ENCODE results near the gene PATZ1.
A peak's percentile ranks its signal among the peaks of the same experiment; 100 is the strongest.
"Not testable (repeated sequence)": the region's sequence is repeated elsewhere in the genome, so short reads cannot be mapped to it uniquely, and the experiment has no call there.

PATZ1 gene

DNA sequence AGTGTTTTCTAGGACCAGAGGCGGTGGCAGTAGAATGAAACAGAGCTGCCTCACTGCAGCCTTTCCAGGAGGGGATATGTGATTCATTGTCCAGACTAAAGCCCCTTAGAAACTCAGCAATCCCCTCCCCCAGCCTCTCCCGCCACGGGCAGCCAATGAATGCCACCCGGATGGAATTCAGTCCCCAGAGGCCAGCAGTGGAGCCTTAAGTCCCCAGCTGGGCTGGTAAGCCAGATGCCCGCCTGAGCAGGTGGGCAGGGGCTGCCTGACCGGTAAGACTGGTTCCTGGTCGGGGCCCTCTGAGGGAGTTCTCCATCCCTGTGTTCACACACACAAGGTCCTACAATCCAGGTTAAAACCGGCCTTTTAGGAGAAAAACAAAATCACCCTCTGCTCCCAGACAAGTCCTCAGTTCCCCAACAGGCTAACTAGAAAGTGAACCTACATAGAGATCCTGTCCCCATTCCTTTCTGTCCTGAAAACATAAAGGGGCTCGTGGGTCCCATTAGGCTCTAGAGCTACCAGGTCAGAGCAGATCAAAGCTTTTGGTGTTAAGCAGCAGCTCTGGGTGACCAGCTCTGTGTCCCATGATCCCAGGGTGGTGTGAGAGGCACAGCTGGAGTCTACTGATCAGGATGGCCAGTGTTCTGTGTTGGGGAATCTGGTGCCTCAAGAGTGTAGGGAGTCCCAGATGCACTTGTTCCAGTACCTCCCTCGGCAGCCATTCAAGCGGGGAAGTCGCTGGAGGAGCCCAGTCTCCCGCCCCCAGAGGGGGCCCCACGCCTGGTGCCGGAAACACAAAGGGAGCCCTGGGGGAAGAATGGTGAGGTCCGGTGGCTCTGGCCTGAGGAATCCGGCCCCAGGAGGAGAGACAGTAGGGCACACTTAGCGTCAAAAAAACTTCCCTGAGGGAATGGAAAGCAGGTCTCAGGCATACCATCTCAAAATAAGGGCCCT lies 2.6 kb downstream of the PATZ1 start:
- DNase-seq: peak; percentile 90

DNA sequence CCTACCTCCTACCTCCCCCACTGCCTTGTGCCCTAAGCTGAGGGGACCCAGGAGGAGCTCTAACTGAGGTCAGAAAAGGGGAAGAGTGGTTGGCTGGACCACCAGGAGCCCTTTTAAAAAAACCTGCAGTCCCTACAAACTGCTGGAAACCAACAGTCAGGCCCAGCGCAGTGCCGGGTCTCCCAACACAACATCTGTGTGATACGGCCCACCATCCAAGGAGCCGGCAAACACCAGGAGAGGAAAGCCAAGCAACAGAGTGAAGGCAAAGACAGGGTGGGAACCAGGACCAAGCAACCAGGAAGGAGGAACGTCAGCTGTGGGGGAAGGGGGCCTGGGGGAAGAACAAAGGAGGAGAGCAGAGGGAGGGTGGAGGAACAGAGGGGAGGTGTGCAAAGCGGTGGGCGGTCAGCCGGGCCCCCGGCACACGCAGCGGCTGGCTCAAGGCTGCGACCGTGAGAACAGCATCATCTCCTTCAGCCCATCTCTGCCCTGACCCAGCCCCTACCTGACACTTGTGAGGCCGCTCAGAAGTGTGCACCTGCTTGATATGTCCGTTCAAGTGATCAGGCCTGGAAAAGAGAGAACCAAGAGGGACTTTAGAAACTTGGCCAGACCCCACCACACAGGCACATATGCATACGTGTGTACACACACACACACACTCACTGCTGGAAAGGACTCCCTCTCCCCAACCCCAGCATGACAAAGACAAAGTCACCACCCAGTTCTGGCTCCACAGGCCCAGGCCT lies 3.6 kb downstream of the PATZ1 start:
- DNase-seq: peak; percentile 69

DNA sequence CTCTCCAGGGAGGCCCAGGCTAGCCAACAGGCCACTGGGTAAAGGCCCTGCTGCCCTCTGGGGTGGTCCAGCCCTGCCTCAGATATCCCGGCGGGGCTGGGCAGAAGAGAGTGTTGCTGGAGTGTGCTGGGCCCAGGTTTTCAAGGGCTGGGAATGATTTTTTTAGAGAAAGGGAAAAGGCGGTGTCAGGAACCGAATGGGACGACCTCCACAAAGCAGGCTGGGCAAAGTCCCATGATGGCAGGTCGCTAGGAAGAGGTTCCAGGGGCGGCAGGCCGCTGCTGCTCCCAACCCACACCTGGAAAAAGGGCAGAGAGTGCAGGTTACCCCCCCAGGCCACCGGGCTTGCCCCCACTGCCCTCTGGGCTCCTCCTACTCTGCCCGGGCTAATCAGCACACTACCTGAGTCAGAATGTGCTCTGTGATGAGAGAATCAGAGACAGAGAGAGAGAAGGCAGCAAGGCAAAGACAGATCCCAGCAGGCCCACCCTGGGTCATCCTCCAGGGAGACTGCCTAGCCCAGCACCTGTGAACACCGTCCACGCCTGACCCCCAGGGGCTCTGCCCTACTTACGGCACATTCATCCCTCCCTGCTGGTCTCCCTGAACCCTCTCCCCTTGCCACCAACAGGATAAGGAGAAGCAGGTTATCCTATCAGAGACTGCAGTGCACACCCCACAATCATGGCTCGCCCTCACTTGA lies 4.6 kb downstream of the PATZ1 start:
- no peak for DNase-seq

DNA sequence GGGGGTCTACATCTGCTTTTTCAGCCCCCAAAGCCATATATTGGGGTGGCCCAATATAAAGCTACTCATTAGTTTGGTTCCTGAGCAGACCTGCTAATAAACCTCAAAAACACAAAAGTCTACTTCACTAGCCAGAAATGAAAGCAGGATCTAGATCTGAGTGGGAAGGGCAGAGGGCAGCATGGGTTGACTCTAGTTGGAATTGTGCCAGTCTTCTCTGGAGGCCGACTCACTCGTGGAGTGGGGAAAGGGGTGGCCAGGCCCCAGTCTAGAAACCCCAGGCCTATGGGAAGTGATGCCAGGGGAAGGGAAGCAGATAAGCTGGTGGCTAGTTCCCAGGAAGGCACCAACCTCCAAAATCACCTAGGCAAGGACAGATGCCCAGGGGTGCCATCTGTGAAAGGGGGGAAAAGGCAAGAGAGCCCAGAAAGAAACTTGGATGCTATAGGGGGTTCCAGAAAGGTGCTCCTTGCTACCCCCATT lies 5.3 kb downstream of the PATZ1 start:
- DNase-seq: no peak

DNA sequence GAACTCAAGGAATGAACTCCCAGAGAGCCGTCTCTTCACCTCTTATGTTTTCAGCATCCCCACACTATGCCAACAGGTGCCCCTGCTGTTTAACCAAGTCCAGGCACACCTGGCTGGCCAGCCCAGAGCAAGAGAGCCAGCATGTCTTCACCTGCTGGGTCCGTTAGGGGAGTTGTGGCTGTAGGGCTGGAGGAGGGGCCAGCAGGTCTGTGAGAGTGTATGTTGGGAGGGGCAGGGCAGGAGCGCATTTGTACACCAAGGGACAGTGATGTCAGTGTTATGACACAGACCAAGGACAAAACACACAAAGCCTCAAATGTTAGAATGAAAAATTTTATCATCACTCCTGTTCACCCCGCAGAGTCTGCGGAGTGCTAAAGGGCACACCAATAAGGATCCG lies 5.8 kb downstream of the PATZ1 start:
- DNase-seq: no peak

DNA sequence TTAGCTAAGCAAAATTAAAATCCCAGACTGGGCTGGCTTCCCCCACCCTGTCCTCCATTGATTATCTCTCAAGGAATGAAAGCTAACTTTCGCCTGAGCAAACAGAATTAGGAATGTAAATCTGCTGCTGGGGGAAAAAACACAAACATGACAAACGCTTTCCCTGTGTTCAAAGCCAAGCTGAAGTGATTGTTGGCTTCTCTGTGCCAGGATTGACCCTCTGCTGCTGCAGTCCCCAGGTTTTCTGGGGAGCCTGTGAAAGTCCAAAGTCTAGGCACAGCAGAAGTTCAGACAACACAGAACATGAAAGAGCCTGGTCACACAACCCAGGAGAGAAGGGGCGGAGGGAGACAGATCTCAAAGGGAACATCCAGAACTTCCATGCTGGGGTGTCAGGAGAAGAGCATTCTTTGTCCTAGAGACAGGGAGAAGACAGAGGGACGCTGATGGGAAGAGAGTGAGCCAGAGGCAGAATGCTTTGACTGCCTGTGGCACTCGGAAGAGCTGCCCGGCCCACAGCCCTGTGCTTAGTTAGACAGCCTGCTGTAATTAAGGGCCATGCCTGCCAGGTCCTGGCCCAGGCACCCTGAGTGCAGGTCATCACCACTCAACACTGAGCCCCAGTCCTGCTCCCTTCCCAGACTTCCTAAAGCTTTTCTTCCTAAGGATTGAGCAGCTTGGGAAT lies 6.9 kb downstream of the PATZ1 start:
- no peak for DNase-seq

DNA sequence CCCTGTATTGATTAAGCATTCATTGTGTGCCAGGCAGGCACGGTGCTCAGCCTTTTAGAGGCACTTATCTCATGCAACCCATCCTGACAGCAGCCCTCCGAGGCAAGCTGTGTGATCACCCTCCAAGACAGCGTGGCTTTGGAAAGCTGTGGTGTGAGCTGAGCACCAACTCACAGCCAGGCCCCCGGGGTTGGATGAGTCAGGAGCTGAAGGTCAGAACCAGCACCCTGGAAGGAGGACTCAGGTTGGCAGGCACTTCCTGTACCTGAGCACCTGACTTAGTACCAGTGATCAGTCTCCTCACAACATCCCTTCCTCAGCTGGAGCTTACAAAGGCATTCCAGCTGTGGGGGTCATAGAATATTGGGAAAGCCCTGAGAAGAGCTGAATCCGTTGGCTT lies 9.0 kb downstream of the PATZ1 start:
- DNase-seq: no peak

DNA sequence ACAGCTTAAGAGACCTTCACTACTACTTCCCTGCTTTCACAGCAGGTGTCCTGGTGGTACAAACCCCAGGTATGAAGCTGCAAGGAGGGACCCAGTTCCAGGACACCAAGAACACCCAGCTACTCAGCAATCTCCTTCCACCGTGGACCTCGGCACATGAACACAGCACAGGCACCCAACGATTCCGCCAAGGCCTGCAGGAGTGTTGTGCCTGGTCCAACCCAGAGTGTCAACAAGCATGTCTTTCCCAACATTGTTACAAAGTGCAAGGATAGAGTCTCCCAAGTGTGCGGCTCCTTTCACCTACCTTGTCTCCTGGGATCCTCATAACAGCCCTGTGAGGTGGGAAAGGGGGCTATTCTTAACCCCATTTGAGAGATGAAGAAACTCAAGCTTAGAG lies 11.8 kb downstream of the PATZ1 start:
- no peak for DNase-seq

DNA sequence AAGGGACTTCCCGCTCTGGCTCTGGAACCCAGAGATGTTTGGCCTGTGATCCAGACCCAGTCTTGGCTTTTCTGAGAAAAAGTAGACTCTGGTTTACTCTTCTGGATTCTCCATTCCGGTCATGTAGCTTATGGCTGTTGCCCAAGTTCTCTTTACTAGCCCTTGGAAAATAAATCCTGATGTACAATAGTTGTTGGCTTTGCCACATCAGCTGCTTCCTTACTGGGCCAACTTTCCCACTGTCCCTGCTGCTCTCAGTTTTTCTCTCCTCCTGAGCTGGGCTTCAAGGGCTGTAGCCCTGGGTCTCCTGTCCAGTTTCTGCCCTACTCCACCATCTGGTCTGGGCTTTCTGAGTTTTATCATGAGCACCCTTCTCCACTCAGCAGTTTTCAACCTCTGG lies 12.5 kb downstream of the PATZ1 start:
- DNase-seq: no peak

DNA sequence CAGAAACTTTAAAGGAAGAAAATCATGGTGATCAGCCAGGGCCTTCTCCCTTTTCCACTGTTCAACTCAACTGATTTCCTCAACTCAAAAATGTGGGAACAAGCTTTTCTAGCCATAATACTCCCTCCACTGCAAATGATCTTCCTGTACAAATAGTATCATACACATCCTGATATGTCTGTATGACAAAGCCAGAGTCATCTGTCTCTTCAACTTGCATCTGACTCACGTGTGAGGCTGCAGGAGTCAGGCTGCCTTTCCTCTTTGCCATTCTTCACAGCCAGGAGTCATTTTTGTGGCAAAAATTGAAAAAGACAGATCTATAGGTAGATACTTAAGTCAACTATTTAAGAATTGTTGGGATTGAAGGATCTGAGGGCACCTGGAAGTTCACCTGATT lies 13.3 kb downstream of the PATZ1 start:
- DNase-seq: no peak

DNA sequence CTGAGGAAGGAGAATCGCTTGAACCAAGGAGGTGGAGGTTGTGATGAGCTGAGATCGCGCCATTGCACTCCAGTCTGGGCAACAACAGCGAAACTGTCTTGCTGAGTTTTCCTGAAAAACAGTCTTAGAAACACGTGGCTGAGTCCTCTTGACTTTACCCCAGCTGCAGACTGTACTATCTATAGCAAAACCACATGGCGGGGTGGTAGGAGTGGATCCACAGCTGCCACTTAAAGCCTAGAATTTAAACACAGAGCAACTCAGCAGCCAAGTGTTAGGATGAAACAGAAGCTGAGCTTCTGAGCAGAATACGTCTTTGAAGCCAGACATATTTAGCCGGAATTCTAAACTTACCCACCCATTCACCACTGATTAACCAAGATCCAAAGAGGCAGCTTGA lies 14.1 kb downstream of the PATZ1 start:
- no peak for DNase-seq

DNA sequence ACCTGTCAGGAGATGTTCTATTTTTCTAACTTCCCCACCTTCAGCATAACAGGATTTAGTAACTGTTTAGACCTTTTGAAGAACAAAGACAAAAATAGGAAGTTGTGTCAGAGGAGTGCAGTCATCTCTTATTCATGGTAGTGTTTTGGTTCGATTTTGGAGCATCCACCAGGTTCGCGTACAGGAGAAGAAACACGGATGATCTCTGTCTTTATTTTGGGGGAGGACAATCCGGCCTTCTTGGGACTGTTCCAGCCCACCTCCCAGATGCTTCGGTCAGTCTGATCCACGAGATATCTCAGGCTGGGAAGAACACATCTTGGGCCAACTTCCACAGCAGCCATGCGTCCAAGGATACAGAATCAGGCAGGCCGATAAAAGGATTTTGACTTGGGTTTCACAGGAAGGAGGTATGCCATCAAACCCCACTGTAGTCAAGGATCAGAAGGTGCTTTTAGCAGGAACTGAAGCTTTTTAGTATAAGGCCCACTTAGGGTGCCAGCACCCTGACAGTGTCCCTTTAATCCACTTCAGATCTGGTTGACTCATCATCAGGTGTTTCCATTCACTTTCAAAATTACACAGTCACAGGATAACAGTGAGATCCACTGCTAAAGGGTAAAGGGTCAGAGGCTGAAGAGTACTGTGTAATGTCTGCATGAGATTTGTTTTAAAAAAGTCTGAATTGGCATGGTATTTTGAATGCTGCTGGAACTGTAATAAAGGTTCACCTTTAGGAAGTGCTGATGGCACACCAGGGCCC lies 16.5 kb downstream of the PATZ1 start:
- no peak for DNase-seq

DNA sequence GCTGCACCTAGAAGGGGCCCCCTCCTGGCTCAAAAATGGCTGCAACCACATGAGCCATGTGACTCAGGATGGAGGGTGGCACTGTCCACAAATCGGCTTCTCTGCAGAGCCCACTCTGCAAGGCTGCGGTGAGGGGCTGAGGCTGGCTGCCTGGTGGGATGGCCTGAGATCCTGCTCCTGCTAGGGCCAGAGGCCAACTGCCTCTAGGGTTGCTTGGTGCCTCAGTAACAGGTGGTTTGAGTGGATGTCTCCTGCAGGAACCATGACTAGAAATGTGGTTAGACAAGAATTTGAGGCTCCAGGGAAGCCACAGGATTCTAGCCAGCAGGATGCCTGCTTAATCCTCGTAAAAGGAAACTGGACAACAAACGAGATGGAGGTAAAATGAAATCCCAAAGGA lies 17.1 kb downstream of the PATZ1 start:
- no peak for DNase-seq

DNA sequence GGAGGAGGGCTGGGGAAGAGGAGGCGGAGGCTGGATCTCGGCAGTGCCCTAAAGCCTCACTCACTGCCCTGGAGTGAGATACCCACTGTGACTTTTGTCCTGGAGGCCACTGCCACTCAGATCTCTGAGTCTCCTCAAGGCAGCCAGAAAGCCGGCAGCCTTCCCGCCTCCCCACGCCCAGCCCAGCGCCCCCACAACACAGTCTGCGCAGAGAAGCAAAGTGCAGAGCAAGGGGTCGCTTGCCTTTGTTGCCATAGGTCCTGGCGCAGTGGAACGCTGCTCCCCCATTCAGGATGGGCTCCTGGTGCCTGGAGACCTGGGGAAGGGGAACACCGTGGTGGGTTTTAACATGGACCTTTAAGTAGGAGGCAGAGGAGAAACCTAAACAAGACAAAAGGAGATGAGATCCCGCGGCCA lies 17.6 kb downstream of the PATZ1 start:
- DNase-seq: no peak

DNA sequence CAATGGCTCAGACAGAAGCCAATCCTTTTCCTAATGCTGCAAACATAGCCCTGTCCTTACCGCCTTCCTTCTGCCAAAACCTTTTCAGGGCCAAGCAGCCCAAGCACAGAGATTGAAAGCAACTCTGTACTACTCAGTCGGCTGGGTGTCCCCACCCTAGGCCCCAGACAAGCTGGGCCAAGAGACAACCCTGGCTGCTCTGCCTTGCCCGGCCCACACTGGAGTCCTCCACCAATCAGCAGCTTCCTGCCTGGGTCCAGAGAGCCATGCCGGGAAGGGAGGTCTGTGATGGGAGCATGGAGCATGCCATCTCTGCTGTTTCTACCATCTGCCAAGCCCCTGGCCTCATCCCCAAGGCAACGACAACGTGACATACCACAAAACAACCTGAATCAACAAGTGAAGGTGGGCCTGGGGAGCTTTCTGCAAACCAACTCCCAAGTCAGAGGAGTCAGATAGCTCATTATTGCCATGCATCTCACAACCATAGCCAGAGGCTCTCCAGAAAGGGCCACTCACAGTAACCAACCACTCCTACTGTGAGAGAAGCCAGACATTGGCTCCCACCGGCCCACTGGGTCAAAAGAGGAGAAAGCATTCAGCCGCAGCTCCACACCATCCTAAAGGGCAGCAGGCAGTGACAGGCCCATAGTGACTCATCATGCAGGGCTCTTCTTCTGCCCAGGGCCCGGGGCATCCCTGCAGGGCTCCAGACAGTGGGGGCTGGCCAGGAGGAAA lies 18.2 kb downstream of the PATZ1 start:
- no peak for DNase-seq

DNA sequence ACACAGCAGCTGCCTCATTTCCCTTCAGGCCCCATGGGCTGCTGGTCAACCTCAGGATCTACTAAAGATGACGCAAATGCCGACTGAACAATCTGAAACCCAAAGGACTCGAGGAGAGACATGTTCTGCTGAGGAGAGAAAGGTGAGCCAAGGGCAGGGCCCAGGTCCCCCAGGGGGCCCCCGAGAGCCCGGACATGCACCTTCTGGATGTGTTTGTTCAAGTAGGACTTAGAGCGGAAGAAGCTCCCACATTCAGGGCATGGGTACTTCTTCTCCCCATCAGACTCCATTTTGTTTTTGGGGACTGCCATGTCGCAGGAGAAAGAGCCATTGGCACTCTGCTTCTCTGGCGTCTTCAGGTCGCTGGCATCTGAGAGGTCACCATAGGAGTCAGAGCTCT lies 19.3 kb downstream of the PATZ1 start:
- no peak for DNase-seq

DNA sequence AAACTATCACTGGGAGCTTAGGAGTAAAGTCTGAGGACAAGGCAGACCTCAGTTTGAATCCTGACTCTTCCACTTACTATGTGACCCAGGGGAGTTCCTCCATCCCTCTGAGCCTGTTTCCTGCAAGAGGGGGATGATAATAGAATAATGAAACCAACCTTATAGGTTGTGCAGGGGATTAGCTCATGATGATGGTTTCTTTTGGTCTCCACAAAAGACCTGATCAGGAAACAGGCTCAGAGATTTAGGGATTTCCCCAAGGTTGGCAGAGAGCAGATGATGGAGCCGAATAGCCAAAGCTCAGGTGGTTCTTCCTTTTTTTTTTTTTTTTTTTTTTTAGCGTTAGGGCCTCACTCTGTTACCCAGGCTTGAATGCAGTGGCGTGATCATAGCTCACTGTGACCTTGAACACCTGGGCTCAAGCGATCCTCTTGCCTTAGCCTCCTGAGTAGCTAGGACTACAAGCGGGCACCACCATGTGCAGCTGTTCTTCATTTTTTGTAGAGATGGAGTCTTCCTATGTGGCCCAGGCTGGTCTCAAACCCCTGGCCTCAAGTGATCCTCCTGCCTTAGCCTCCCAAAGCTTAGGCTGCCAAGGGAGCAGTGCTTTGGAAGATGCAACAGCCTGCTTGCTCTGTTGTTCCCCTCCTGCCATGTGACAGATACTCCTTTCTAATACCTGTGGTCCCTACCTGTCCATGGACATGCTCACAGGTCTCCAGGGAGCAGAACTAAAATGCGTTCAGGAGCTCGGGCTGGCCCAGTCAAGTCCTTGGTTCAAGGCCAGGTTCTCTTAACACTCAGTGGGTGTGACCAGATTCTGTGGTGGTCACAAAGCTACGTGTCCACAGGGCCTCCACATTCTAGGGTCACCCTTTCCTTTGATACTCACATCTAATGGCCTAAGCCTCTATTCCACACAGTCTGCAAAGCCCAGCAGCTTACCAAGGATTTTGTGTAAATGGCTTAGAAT lies 22.3 kb downstream of the PATZ1 start:
- no peak for DNase-seq

DNA sequence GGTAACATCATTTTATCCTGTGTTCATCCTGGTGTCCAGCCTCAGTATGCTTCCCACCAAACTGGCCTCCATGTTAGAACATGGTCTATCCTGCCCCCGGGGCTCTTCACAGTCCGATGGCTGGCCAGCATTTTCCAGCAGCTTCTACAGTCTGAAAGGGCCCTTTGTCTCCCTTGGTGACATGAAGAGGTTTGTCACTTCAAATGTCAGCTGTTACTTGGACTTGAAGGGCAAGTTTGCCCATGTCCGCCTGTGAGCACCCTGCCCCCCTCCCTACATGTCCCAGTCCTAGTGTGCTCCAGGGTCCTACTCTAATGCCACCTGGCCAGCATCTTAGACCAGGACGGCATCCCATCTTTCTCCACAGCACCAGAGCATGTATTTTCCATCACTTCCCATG lies 24.7 kb downstream of the PATZ1 start:
- no peak for DNase-seq

DNA sequence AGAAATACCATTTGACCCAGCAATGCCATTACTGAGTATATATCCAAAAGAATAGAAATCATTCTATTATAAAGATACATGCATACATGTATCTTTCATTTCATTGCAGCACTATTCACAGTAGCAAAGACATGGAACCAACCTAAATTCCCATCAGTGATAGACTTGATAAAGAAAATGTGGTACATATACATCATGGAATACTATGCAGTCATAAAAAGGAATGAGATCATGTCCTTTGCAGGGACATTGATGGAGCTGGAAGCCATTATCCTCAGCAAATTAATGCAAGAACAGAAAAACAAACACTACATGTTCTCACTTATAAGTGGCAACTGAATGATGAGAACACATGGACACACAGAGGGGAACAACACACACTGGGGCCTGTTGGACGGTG lies 31.9 kb downstream of the PATZ1 start:
- DNase-seq: not testable (repeated sequence)
